NCI-H446 treated with DMSO at 0.1 percent for 48 hours (cell line): ENCODE data around the gene UBAC2.

ENCODE experiments used
- DNase-seq: peaks from one replicate; lab custom pipeline; 2025; lab: John Stamatoyannopoulos, UW

Gene UBAC2

GRCh38 chr13:99296398-99296797 lies 95.7 kb downstream of the UBAC2 start:
- DNase-seq, result no peak

- no peak for DNase-seq
Measured at GRCh38 chr13:99297331-99297730, 96.7 kb downstream of the UBAC2 start.

- no peak for DNase-seq
Measured at GRCh38 chr13:99298056-99298455, 97.4 kb downstream of the UBAC2 start.

GRCh38 chr13:99299256-99299919 lies 98.7 kb downstream of the UBAC2 start:
- DNase-seq, result no peak

- DNase-seq, result no peak
Measured at GRCh38 chr13:99299920-99300341, 99.3 kb downstream of the UBAC2 start.

GRCh38 chr13:99301056-99301838 lies 100.6 kb downstream of the UBAC2 start:
- DNase-seq, result no peak

- no peak for DNase-seq
Measured at GRCh38 chr13:99301913-99302636, 101.4 kb downstream of the UBAC2 start.

GRCh38 chr13:99302637-99303505 lies 102.2 kb downstream of the UBAC2 start:
- no peak for DNase-seq

- no peak for DNase-seq
Measured at GRCh38 chr13:99303863-99304521, 103.3 kb downstream of the UBAC2 start.

- no peak for DNase-seq
Measured at GRCh38 chr13:99304541-99304940, 103.9 kb downstream of the UBAC2 start.

- no peak for DNase-seq
Measured at GRCh38 chr13:99305158-99305557, 104.5 kb downstream of the UBAC2 start.

GRCh38 chr13:99305566-99305965 lies 104.9 kb downstream of the UBAC2 start:
- no peak for DNase-seq

GRCh38 chr13:99307247-99307646 lies 106.6 kb downstream of the UBAC2 start, which contains the start of gene GPR183:
TSS of gene GPR183 (minus strand) at chr13:99307399. CDS start at chr13:99296145, 11,254 bp downstream.
- DNase-seq, result no peak

GRCh38 chr13:99307648-99308339 lies 107.1 kb downstream of the UBAC2 start:
- DNase-seq, result no peak

GRCh38 chr13:99308471-99309087 lies 107.9 kb downstream of the UBAC2 start:
- no peak for DNase-seq

GRCh38 chr13:99310382-99311031 lies 109.9 kb downstream of the UBAC2 start:
- DNase-seq, result no peak

- DNase-seq, result no peak
Measured at GRCh38 chr13:99311137-99311536, 110.5 kb downstream of the UBAC2 start.

GRCh38 chr13:99311748-99312492 lies 111.3 kb downstream of the UBAC2 start:
- DNase-seq, result no peak

- no peak for DNase-seq
Measured at GRCh38 chr13:99312493-99312883, 111.8 kb downstream of the UBAC2 start.
